ENCODE results near the gene TMEM150B. TPM values are rescaled to one million over a fixed set of nuclear protein-coding genes. Genes with fewer than 3 reads are reported as not detected.

The TMEM150B gene
- total and polyA plus RNA-seq, 2 of the 4 experiments (the other 2 are of a cell fraction) = not detected

- no peak for TF ChIP-seq CTCF (conservative IDR thresholded peaks at IDR 0.05; ENCODE audit: low read depth, low read length)
- TF ChIP-seq NFE2L2 (IDR thresholded peaks at IDR 0.05; ENCODE audit: low read depth, low read length) = no peak
These were observed 33.4 kb upstream of the TMEM150B start (continued) for GRCh38 chr19:55358493-55358892.

DNA sequence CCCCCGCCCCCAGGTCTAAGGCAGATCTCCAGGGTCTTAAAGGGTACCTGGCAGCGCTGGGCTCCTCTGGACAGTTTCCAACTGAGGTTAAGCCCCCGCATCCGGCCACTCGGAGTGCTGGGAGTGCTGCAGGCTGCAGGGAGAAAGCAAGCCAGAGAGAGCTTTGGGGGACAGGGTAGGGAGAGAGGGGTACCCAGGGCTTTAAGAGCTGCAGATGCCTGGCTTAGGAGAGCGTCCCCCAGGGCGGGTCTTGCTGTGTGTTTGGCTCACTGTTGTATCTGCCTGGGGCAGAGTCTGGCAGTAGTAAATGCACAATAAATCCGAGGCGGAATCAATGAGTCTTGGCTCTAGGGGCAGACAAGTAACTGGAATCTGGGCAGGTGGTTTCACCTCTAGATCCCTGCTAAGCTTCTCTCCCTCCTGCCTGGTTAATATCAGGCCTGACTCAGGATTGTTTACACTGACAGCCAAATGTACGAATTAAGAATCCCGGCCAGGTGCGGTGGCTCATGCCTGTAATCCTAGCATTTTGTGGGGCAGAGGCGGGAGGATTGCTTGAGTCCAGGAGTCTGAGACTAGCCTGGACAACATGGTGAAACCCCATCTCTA, 30.2 kb upstream of the TMEM150B start:
- Histone ChIP-seq H3K23ac (ENCODE audit: low read depth, low read length) (no peak overlapping the region), H3K14ac (replicated peaks; ENCODE audit: low read depth, low read length) (no peak overlapping the region), H3K56ac (ENCODE audit: extremely low read depth, insufficient read depth, low read length) (no peak overlapping the region), H2AK9ac (replicated peaks; ENCODE audit: low read depth, low read length, poor library complexity) (peak overlapping the region; percentile 23), H4K5ac (ENCODE audit: low read depth, low read length) (no peak overlapping the region), H3K4ac (ENCODE audit: low read depth, low read length) (no peak overlapping the region), H3K27ac (ENCODE audit: insufficient read depth, low read length) (no peak overlapping the region), H4K91ac (ENCODE audit: insufficient read depth, low read depth, low read length) (no peak overlapping the region), H3K9me3 (ENCODE audit: control insufficient read depth, insufficient read depth, low read length) (no peaks in the 10 kb centered on the region), H3K9ac (ENCODE audit: low read depth, low read length) (no peak overlapping the region), H2BK20ac (ENCODE audit: low read depth, low read length) (no peak overlapping the region), H2BK120ac (ENCODE audit: low read depth, low read length) (no peak overlapping the region), H2AFZ (replicated peaks; ENCODE audit: low read length, poor library complexity) (no peak overlapping the region), H4K8ac (ENCODE audit: low read depth in 2 of 2, low read length in 2 of 2) (no peak overlapping the region), H3K18ac (ENCODE audit: low read depth, low read length) (no peak overlapping the region), H3K4me1 (ENCODE audit: control insufficient read depth, insufficient read depth, low read length) (peaks cover 5% of the 10 kb centered on the region; the same call in 1 of the 2 replicates), H3K9me1 (ENCODE audit: insufficient read depth, low read length) (no peaks in the 10 kb centered on the region), H2BK5ac (ENCODE audit: low read depth, low read length, poor library complexity, severe bottlenecking) (no peak overlapping the region), H2BK15ac (ENCODE audit: low read depth, low read length) (no peak overlapping the region), H4K20me1 (ENCODE audit: insufficient read depth, low read length) (peaks cover 7% of the 10 kb centered on the region; the same call in 1 of the 2 replicates), H3K4me2 (ENCODE audit: low read depth, low read length) (no peak overlapping the region), H3K36me3 (ENCODE audit: control insufficient read depth, insufficient read depth, low read length) (no peaks in the 10 kb centered on the region), H3K27me3 (ENCODE audit: control insufficient read depth, insufficient read depth, low read length) (peaks cover 43% of the 10 kb centered on the region), H2AK5ac (ENCODE audit: low read depth, low read length) (no peak overlapping the region), H3K79me1 (ENCODE audit: low read depth in 1 of 2, low read length in 2 of 2) (no peaks in the 10 kb centered on the region), H3K4me3 (ENCODE audit: insufficient read depth, low read depth, low read length) (no peak overlapping the region)
- ChIA-PET POLR2A (ENCODE audit: unreplicated experiment) (no interaction called here), CTCF (no interaction called here)
- dilution Hi-C loops (cut with HindIII; ENCODE audit: low sequenced_read_pairs, unreplicated experiment) = no loop called here
- TF ChIP-seq POLR2A (IDR thresholded peaks at IDR 0.05; ENCODE audit: low read depth, low read length) = no peak
- TF ChIP-seq CTCF (conservative IDR thresholded peaks at IDR 0.05; ENCODE audit: low read depth, low read length) = no peak
- TF ChIP-seq RCOR1 (IDR thresholded peaks at IDR 0.05; ENCODE audit: insufficient replicate concordance, low read length) = no peak
- no peak for TF ChIP-seq MXI1 (IDR thresholded peaks at IDR 0.05; ENCODE audit: borderline replicate concordance, low read depth, low read length)
- TF ChIP-seq MAZ (IDR thresholded peaks at IDR 0.05; ENCODE audit: borderline replicate concordance, low read depth, low read length) = no peak
- no peak for TF ChIP-seq RFX5 (IDR thresholded peaks at IDR 0.05; ENCODE audit: low read depth, low read length)
- no peak for TF ChIP-seq NFE2L2 (IDR thresholded peaks at IDR 0.05; ENCODE audit: low read depth, low read length)
- TF ChIP-seq BHLHE40 (IDR thresholded peaks at IDR 0.05; ENCODE audit: low read depth, low read length) = no peak
- TF ChIP-seq MAFK (IDR thresholded peaks at IDR 0.05; ENCODE audit: low read depth, low read length) = no peak
- TF ChIP-seq, protein P1, sequence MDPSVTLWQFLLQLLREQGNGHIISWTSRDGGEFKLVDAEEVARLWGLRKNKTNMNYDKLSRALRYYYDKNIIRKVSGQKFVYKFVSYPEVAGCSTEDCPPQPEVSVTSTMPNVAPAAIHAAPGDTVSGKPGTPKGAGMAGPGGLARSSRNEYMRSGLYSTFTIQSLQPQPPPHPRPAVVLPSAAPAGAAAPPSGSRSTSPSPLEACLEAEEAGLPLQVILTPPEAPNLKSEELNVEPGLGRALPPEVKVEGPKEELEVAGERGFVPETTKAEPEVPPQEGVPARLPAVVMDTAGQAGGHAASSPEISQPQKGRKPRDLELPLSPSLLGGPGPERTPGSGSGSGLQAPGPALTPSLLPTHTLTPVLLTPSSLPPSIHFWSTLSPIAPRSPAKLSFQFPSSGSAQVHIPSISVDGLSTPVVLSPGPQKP (IDR thresholded peaks at IDR 0.05; ENCODE audit: borderline replicate concordance, low read depth, low read length) = no peak
- TF ChIP-seq CHD1 (IDR thresholded peaks at IDR 0.05; ENCODE audit: low read depth, low read length) = no peak
- in situ Hi-C loops (cut with MboI; ENCODE audit: low sequenced_read_pairs) = no loop called here
- ATAC-seq (ENCODE audit: low read depth) (no peak), DNase-seq (no peak)
- intact Hi-C loops (cut with micrococcal nuclease) = no loop called here
- no TSS peak for BruUV-seq (replicated peaks)
- WGBS, 2 experiments (ENCODE audit: extremely low coverage in 2 of 2, insufficient read length in 1 of 2) = 55% methylated on average over 5 of the region's 13 CpGs; no CpG with 5 or more reads in 1 of the 2 experiments

All from IMR-90 (cell line).